GM15510 (cell line): ENCODE measurements around the gene CTNNA3.

ENCODE experiments used
- POLR2A ChIP-seq: IDR thresholded peaks from 3 replicates; pipeline ENCODE4 v1.6.1; 2011; ENCODE audit warnings: borderline replicate concordance; ENCODE audit not compliant: insufficient read length; ENCODE audit errors: extremely low read depth

CTNNA3 gene

GRCh38 chr10:66780796-66781195 lies 915.2 kb downstream of the CTNNA3 start:
- no peak for TF ChIP-seq POLR2A

GRCh38 chr10:66778351-66778750 lies 917.6 kb downstream of the CTNNA3 start:
- TF ChIP-seq POLR2A = no peak

GRCh38 chr10:66777665-66778064 lies 918.3 kb downstream of the CTNNA3 start:
- TF ChIP-seq POLR2A = no peak

DNA sequence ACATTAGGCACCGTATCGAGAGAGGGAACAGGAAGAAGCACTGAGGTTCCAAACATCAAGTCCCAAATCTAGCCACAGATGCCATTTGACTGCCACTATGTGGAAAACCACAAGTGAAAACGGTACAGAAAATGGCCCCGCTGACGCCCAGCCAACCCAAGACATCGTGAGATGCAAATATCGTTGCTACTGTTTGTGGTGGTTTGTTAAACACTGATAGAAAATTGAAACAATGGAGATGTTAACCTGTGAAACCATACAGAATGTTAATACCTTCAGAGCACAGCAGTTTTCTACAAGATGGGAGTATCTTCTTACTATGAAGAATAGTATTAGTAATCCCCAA lies 922.5 kb downstream of the CTNNA3 start:
- TF ChIP-seq POLR2A = no peak

DNA sequence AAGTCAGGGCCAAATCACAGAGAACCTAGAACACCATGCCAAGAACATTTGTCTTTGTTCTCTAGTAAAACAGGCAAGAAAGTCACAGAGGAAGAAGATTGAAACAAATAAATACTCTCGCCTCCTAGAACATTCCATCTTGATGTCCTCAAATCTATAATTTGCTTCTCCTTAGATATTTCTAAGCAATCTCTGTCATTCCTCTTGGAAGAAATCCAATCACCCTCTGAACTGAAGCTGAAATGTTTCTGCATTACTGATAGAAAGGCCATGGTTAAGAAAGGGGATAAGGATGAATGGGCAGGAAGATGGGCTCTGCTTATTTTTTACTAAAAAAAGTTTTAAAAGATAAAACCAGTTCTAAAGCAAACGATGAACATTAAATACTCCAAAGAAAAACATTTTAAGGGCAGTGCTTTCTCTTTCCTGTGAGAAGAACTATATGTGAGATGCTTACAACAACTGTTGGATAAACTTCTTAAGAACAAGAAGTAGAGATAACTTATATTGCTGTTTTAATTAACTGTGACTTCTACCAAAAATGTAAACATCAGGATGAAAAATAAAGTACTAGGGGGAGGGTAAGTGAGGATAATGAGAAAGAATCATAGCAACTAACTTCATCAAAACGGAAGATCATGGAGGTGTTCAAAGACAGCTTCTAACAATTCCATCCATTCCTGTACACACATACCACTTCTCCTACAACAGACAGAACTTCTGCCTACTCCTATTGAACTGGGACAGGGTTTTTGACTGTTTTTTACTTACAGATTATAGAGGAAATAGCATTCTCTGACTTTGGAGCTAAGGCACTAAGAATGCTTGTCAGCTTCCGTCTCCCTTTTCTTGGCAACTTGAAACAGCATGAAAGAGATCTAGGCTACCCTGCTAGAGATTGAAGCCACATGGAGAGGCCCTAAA lies 923.2 kb downstream of the CTNNA3 start:
- TF ChIP-seq POLR2A = no peak

GRCh38 chr10:66767707-66768106 lies 928.3 kb downstream of the CTNNA3 start:
- no peak for TF ChIP-seq POLR2A

- no peak for TF ChIP-seq POLR2A
Measured at GRCh38 chr10:66762218-66762729, 933.7 kb downstream of the CTNNA3 start.

GRCh38 chr10:66760941-66761340 lies 935.1 kb downstream of the CTNNA3 start:
- no peak for TF ChIP-seq POLR2A

DNA sequence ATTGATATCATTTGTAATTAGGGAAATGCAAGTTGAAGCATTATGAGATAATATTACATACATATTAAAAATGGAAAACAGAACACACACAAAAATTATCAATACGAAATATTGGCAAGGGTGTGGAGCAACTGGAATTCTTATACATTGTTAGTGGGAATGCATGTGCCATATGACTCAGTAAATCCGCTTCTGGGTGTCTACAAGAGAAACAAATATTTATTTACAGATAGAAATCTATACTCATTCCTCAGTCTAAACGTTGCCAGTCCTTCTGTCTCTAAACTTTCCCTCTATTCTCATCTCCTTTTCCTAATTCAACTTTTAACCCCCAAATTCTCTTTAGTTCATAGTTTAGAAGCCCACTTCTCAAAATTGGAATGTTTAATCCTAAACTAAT lies 940.5 kb downstream of the CTNNA3 start:
- no peak for TF ChIP-seq POLR2A

DNA sequence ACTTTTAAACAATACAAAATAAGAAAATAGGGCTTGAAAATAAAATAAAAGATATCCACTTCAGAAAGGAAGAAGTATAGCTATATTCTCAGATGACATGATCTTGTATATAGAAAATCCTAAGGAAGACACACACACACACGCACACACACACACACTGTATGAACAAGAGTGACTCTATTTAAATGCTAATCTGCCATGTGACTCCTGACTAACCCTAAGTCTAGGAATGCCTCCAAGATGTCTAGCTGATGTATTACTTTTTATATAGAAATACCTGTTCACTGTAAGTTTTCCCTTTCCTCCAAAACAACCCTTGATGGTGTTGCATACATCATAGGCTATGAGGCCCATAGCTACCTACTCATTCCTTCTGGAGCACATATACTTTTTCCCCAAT lies 943.3 kb downstream of the CTNNA3 start:
- no peak for TF ChIP-seq POLR2A

DNA sequence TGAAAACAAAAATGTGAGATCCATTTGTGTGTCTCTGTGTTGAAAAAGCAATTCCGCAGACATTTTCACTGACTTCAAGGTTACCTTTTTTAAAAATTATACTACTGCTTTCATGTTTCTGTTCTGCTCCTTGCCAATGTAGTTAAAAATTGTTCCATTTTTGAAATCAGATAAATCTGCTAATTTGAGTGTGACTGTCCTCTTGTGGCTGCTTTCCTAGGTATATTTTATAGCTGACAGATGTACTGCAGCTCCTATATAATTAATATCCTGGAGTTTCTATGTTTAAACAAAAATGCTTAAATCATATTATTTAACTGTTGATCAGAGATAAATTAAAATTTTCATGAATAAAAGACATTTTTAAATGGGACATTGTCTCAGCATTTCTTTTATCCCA lies 947.8 kb downstream of the CTNNA3 start:
- no peak for TF ChIP-seq POLR2A

DNA sequence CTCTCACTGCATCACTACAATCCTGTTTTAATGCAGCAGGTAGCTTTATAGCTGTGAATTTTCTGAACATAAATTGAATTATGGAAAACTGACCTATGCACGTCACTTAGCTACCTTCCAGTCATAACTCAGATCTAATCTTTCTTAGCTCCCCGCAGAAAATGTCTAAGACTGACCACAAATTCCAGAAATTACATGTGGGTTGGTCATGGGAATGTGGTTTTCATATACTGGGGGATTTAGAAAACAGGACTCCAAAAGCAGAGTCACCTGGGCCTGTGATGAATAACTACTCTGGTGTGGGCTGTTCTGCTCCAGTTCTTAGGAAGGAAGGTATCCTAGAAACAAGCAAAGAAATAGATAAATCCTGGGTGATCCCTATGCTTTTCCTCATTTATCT lies 948.5 kb downstream of the CTNNA3 start:
- no peak for TF ChIP-seq POLR2A

GRCh38 chr10:66746711-66747110 lies 949.3 kb downstream of the CTNNA3 start:
- TF ChIP-seq POLR2A = no peak

DNA sequence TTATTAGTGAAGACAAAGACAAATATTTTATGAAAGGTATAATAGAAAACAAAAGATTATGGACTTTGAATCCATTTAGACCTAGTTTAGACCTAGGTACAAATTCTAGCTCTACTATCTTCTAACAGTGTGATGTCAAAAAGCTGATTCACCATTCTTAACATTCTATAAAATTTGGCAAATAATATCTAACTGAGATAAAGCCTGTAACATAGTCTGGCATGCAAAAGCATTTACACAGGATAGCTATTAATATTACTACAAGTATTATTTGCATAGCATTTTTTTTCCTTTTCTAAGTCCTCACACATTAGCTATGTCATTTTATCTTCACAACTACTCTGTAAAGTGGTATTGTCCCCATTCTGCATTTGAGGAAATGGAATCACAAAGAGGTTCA lies 949.7 kb downstream of the CTNNA3 start:
- no peak for TF ChIP-seq POLR2A

DNA sequence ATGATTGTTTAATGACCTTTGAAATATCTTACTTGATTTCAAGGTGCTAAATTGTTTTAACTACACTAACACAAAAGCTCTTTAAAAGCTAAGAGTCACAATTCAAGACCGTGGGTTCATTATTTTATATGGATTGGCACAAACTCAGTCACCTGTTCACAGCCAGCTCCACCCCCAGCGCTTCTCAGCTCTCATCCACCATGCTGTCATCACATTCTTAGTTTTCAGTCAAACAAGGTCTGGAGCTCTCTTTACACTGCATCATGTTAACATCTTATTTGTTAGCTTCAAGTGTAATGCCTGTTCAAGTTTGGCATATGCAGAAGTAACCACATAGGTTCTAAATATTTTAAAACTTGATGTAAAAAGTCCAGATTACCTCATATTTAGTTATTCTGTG lies 951.1 kb downstream of the CTNNA3 start:
- no peak for TF ChIP-seq POLR2A

- no peak for TF ChIP-seq POLR2A
Measured at GRCh38 chr10:66737241-66737640, 958.8 kb downstream of the CTNNA3 start.
